ENCODE data around the gene PRDM16. TPM values are rescaled to one million over a fixed set of nuclear protein-coding genes. Genes with fewer than 3 reads are reported as not detected.
A peak's percentile ranks its signal among the peaks of the same experiment; 100 is the strongest.

The PRDM16 gene
- total and polyA plus RNA-seq, 2 of the 13 experiments (the other 11 are each of a cell fraction or from before 2014, with no cell fraction given): 0.15 to 0.81 TPM

- no peak for TF ChIP-seq CREB3 (CRISPR knock-in tag; IDR thresholded peaks at IDR 0.05)
Observed at GRCh38 chr1:3249631-3250501, 180.9 kb downstream of the PRDM16 start (continued).

GRCh38 chr1:3250624-3251023 is 181.6 kb downstream of the PRDM16 start:
- in situ Hi-C loops (cut with HindIII; ENCODE audit: extremely low pct_ligation_motif_present, low pct_unique_long_range_greater_than_20kb): no loop called here
- TSS peak; percentile 91 for BruUV-seq (replicated peaks)
- Histone ChIP-seq H2AFZ (ENCODE audit: low read length) (no peak overlapping the region), H3K4me2 (ENCODE audit: low read depth, low read length) (peak overlapping the region; percentile 83), H4K20me1 (ENCODE audit: insufficient read depth, low read length) (no peaks in the 10 kb centered on the region), H3K36me3 (replicated peaks in 1 of 2; ENCODE audit: control insufficient read depth in 1 of 2, insufficient read depth in 2 of 2, low read length in 2 of 2) (no peaks in the 10 kb centered on the region), H3K79me2 (ENCODE audit: insufficient read depth, low read length) (no peaks in the 10 kb centered on the region), H3K9ac (ENCODE audit: insufficient read depth, low read depth, low read length) (peak overlapping the region; percentile 54), H3K4me3 (replicated peaks in 1 of 3; ENCODE audit: insufficient read depth in 1 of 3, low read depth in 2 of 3, low read length in 3 of 3) (peak overlapping the region; percentile 24 to 61 (median 43); a peak in 5 of 6 replicates), H3K9me3 (ENCODE audit: low read length) (no peaks in the 10 kb centered on the region), H3K4me1 (ENCODE audit: insufficient read depth, low read length) (peaks cover 55% of the 10 kb centered on the region), H3K27ac (ENCODE audit: extremely low read length, insufficient read depth, low read length) (peak overlapping the region; percentile 83), H3K27me3 (ENCODE audit: control insufficient read depth in 1 of 2, insufficient read depth in 2 of 2, low read length in 2 of 2) (no peaks in the 10 kb centered on the region)
- DNase-seq (ENCODE audit: low spot score): peak; percentile 32
- ChIA-PET CTCF (ENCODE audit: low intra/inter-chr PET ratio, low total read pairs) (no interaction called here), POLR2A (interaction anchor here (0.8 to 4.5 kb wide), 8 partner anchors 11 to 80 kb away, joined by 3 to 43 read pairs (median 8); no protein-coding TSS in a partner anchor)
- 6% methylated on average over 4 of the region's 5 CpGs for WGBS (ENCODE audit: low lambda C conversion rate)
- intact Hi-C loops (cut with micrococcal nuclease; ENCODE audit: unreplicated experiment): loop anchor here (5.0 kb wide), 1 partner anchor 33 kb away; no protein-coding TSS in a partner anchor
- peak; percentile 73 for ATAC-seq
- no peak for FAIRE-seq
- TF ChIP-seq CREB1 (IDR thresholded peaks at IDR 0.05) (no peak), CREB1 (CRISPR knock-in tag; IDR thresholded peaks at IDR 0.05) (no peak), RFXAP (CRISPR knock-in tag; IDR thresholded peaks at IDR 0.05; ENCODE audit: borderline replicate concordance) (no peak), MATR3 (CRISPR knock-in tag; IDR thresholded peaks at IDR 0.05) (no peak), ZNF577 (CRISPR knock-in tag; IDR thresholded peaks at IDR 0.05; ENCODE audit: borderline replicate concordance, low read depth) (no peak), KIAA2018 (CRISPR knock-in tag; IDR thresholded peaks at IDR 0.05; ENCODE audit: borderline replicate concordance) (no peak), SNAPC5 (CRISPR knock-in tag; IDR thresholded peaks at IDR 0.05; ENCODE audit: borderline replicate concordance) (no peak), YEATS4 (CRISPR knock-in tag; IDR thresholded peaks at IDR 0.05; ENCODE audit: borderline replicate concordance) (peak; percentile 8; the same call in 1 of the 2 replicates), ZNF18 (CRISPR knock-in tag; IDR thresholded peaks at IDR 0.05; ENCODE audit: insufficient replicate concordance) (no peak)
